Spleen (tissue), 7 donors: ENCODE measurements around the gene NFIA.

Source experiments
- CTCF ChIP-seq, 11 experiments: fragments of 200-600 bp in 7 of 11; fragments of 450-650 bp in 4 of 11; sonication (generic) in 4 of 11; IDR thresholded peaks in 8 of 11; conservative IDR thresholded peaks in 3 of 11; 1 replicate in 7 of 11; 2 replicates in 4 of 11; pipeline versions ENCODE4 v1.4.0 to v1.8.0; 2016 to 2021; ENCODE audit warnings: antibody characterized with exemption in 11 of 11, inconsistent platforms in 4 of 11, mild to moderate bottlenecking in 1 of 11
- POLR2A ChIP-seq, 3 donors: fragments of 450-650 bp; IDR thresholded peaks; one replicate each; pipeline ENCODE4 v1.5.1; 2017; ENCODE audit warnings: antibody characterized with exemption in 3 of 3, mild to moderate bottlenecking in 1 of 3
- POLR2AphosphoS5 ChIP-seq, 3 donors: sonication (generic); formaldehyde crosslinking; IDR thresholded peaks; one replicate each; pipeline ENCODE4 v1.5.1; 2017; ENCODE audit warnings: antibody characterized with exemption in 3 of 3
- donor health status: DM: no; HTN: no; CAD: no; lungs with moderate emphysema.
- donor health status: DM: no; HTN: no; CAD: no.
- donor health status: DM: no; HTN: no; CAD: no.

GRCh38 chr1:61433646-61434045 is 351.3 kb downstream of the NFIA start:
- TF ChIP-seq CTCF (IDR thresholded peaks at IDR 0.05 in 8 of 11, conservative IDR thresholded peaks at IDR 0.05 in 3 of 11), result no peak
- TF ChIP-seq POLR2AphosphoS5 (IDR thresholded peaks at IDR 0.05), result no peak
- no peak for TF ChIP-seq POLR2A (IDR thresholded peaks at IDR 0.05)
